Right lobe of liver (tissue), 6 donors: Measurements from ENCODE around the gene OR6C70. TPM values are rescaled to one million over a fixed set of nuclear protein-coding genes. Genes with fewer than 3 reads are reported as not detected.
"Not testable (repeated sequence)": the region's sequence is repeated elsewhere in the genome, so short reads cannot be mapped to it uniquely, and the experiment has no call there.

Source experiments
- ATAC-seq, 4 donors: fragments of 200-7000 bp; cut with Tn5 transposase; one replicate each; pipeline ENCODE4 v1.9.1; 2020; ENCODE audit warnings: mild to moderate bottlenecking in 4 of 4, moderate library complexity in 4 of 4
- DNase-seq, 3 donors: peaks; one replicate each; pipeline ENCODE4 v3.0.0-alpha.2; 2020
- H3K27ac ChIP-seq, 3 donors: fragments of 200-600 bp; one replicate each; pipeline ENCODE4 v1.8.0; 2022
- H3K27me3 ChIP-seq, 2 donors: fragments of 200-600 bp; one replicate each; pipeline ENCODE4 v1.8.0; 2022
- H3K36me3 ChIP-seq, 4 donors: fragments of 200-600 bp; sonication (generic) in 1 of 4; one replicate each; pipeline versions ENCODE4 v1.5.1 to v1.8.0; 2017 to 2022; ENCODE audit warnings: control low read depth in 1 of 4
- H3K4me1 ChIP-seq, 4 donors: fragments of 200-600 bp; sonication (generic) in 1 of 4; one replicate each; pipeline versions ENCODE4 v1.5.1 to v1.8.0; 2017 to 2022; ENCODE audit warnings: control low read depth in 1 of 4
- H3K4me3 ChIP-seq, 3 donors: fragments of 200-600 bp; one replicate each; pipeline ENCODE4 v1.8.0; 2022
- H3K9me3 ChIP-seq, 4 donors: fragments of 200-600 bp; sonication (generic) in 1 of 4; one replicate each; pipeline versions ENCODE4 v1.5.1 to v1.8.0; 2017 to 2022; ENCODE audit warnings: control low read depth in 1 of 4
- POLR2A ChIP-seq: fragments of 450-650 bp; IDR thresholded peaks from one replicate; pipeline ENCODE4 v1.6.1; 2017; ENCODE audit warnings: antibody characterized with exemption, mild to moderate bottlenecking
- WGBS: methylation state at CpG from one replicate; pipeline ENCODE4 v1.1.6; 2018; ENCODE audit warnings: low coverage, low lambda C conversion rate; ENCODE audit not compliant: insufficient coverage; ENCODE audit errors: missing lambda C conversion rate; 5-methylcytosine and 5-hydroxymethylcytosine counted together
- intact Hi-C, 2 donors: fragments of 100-400 bp; cut with DNase I; formaldehyde crosslinking; loops; one replicate each; pipeline versions ENCODE4 v1.11.2 to v1.14.1; 2022
- total RNA-seq, 6 experiments: library from RNA; depleted of rRNA in 2 of 6; stranded (reverse); fragments of >200 nt in 2 of 6; fragmentation: NEBNext Ultra II Directional in 3 of 6; extraction: Animal tissue kit (Norgen Biotek cat#: 25700) in 3 of 6; gene quantifications; one replicate each; pipeline versions ENCODE4 v1.1.0 to v1.2.4, GENCODE V29; 2016 to 2023
- TF ChIP-seq, protein P1 (sequence below), 4 donors: fragments of 200-600 bp in 3 of 4; fragments of 450-650 bp in 1 of 4; IDR thresholded peaks; one replicate each; pipeline versions ENCODE4 v1.5.1 to v1.8.0; 2016 to 2022; ENCODE audit warnings: antibody characterized with exemption in 4 of 4, mild to moderate bottlenecking in 2 of 4
- donor health status: DM: no; HTN: yes; CAD: no.
- donor health status: DM: no; HTN: no; CAD: no.
- donor health status: DM: no; HTN: no; CAD: no.
- donor health status: DM: no; HTN: yes; CAD: no.
- donor health status: DM: no; HTN: yes; CAD: no.

OR6C70 gene
- total RNA-seq, 6 experiments from 2014 or later = not detected

DNA sequence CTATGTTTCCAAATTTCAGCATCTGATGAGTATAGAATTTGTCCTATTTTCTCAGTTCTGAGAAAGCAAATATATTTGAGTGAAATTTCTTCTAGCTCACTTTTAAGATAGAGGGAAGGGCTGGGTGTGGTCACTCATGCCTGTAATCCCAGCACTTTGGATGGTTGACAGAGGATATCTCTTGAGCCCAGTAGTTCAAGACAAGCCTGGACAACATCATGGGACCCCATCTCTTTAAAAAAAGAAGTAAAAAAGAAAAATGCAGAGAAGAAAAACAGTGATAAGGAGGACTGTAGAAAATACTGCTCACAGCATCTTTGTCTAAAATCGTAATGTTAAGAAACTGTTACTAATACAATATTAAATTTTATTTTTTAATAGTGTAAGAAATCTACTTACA, 2.3 kb upstream of the OR6C70 start:
- Histone ChIP-seq H3K27ac (no peak overlapping the region), H3K36me3 (no peaks in the 10 kb centered on the region), H3K4me3 (no peak overlapping the region), H3K4me1 (no peaks in the 10 kb centered on the region), H3K27me3 (no peaks in the 10 kb centered on the region), H3K9me3 (no peaks in the 10 kb centered on the region)
- no peak for ATAC-seq
- no peak for DNase-seq
- intact Hi-C loops = no loop called here
- TF ChIP-seq, protein P1, sequence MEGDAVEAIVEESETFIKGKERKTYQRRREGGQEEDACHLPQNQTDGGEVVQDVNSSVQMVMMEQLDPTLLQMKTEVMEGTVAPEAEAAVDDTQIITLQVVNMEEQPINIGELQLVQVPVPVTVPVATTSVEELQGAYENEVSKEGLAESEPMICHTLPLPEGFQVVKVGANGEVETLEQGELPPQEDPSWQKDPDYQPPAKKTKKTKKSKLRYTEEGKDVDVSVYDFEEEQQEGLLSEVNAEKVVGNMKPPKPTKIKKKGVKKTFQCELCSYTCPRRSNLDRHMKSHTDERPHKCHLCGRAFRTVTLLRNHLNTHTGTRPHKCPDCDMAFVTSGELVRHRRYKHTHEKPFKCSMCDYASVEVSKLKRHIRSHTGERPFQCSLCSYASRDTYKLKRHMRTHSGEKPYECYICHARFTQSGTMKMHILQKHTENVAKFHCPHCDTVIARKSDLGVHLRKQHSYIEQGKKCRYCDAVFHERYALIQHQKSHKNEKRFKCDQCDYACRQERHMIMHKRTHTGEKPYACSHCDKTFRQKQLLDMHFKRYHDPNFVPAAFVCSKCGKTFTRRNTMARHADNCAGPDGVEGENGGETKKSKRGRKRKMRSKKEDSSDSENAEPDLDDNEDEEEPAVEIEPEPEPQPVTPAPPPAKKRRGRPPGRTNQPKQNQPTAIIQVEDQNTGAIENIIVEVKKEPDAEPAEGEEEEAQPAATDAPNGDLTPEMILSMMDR (IDR thresholded peaks at IDR 0.05) = no peak
- TF ChIP-seq POLR2A = no peak
- WGBS = 56% methylated on average over 1 of the region's 1 CpG

DNA sequence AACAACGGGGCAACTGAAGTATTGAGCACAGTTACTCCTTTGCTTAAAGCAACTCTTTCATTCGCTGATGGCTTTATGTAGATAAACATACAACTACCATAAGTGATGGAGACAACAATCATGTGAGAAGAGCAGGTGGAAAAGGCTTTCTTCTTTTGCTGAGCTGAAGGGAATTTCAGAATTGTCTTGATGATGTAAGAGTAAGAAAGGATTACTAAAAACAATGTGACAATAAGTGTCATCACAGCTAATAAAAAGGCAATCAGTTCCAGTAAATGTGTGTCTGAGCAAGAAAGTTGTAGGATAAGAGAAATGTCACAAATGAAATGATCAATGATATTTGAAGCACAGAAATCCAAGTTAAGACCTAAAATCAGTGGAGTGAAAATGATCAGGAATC, 647 bp downstream of the OR6C70 start:
- intact Hi-C loops = no loop called here
- no peak for DNase-seq
- H3K9me3 ChIP-seq = no peaks in the 10 kb centered on the region
- no peaks in the 10 kb centered on the region for H3K4me1 ChIP-seq
- no peaks in the 10 kb centered on the region for H3K27me3 ChIP-seq
- no peaks in the 10 kb centered on the region for H3K36me3 ChIP-seq
- WGBS = 59% methylated on average over 2 of the region's 2 CpGs
- H3K4me3 ChIP-seq = no peak overlapping the region
- no peak overlapping the region for H3K27ac ChIP-seq
- TF ChIP-seq, protein P1 (IDR thresholded peaks at IDR 0.05) = no peak
- no peak for TF ChIP-seq POLR2A
- ATAC-seq = no peak

DNA sequence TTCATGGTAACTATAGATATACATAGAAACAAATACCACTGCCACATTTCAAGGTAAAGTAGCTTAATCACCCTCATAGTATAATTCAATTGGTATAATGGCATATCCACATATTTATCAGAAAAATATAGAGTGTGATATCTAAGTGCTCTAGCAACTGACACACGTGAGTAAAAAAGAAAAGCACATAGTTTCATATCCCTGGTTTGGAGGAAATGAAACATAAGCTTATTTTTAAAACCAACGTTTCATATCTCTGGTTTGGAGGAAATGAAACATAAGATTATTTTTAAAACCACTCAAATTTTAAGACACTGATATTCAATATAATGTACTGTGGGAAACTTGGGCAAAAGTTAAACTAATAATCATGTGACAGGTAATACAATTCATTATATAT, 2.1 kb downstream of the OR6C70 start:
- intact Hi-C loops = no loop called here
- H3K4me1 ChIP-seq = no peaks in the 10 kb centered on the region
- ATAC-seq (no peak), DNase-seq (no peak)
- H3K4me3 ChIP-seq = no peak overlapping the region
- no peak for TF ChIP-seq POLR2A
- TF ChIP-seq, protein P1 (IDR thresholded peaks at IDR 0.05) = no peak
- H3K27ac ChIP-seq = no peak overlapping the region
- H3K9me3 ChIP-seq = no peaks in the 10 kb centered on the region
- H3K27me3 ChIP-seq = no peaks in the 10 kb centered on the region
- 23% methylated on average over 2 of the region's 2 CpGs for WGBS
- H3K36me3 ChIP-seq = no peaks in the 10 kb centered on the region

DNA sequence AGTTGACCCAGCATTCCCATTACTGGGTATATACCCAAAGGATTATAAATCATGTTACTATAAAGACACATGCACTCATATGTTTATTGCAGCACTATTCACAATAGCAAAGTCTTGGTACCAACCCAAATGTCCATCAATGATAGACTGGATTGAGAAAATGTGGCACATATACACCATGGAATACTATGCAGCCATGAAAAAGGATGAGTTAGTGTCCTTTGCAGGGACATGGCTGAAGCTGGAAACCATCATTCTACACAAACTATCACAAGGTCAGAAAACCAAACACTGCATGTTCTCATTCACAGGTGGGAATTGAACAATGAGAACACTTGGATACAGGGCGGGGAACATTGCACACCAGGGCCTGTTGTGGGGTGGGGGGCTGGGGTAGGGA, 5.0 kb downstream of the OR6C70 start:
- DNase-seq, H3K9me3 ChIP-seq, intact Hi-C loops, ATAC-seq, H3K27me3 ChIP-seq, H3K4me1 ChIP-seq, H3K4me3 ChIP-seq, H3K36me3 ChIP-seq, H3K27ac ChIP-seq: not testable (repeated sequence)
- WGBS = 100% methylated on average over 1 of the region's 1 CpG

DNA sequence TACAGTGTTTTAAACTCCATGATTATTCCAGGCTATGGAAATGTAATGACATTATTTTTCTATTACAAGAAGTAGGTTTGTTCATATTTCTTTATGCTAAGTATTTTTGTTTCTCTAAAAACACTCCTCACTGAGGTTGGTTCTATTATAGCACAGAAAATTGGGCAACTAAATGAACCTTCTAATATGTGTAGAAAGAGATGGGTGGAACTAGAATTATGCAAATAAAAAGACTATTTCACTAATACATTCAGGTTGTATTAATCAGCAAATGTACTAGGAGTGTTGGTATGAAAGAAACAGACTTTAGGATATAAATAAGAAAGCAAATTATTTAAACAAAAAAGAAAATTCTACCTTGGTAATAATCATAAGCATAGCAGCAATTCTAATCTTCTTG, 21.1 kb downstream of the OR6C70 start:
- intact Hi-C loops = no loop called here
- ATAC-seq (no peak), DNase-seq (no peak)
- TF ChIP-seq, protein P1 (IDR thresholded peaks at IDR 0.05) = no peak
- TF ChIP-seq POLR2A = no peak
- H3K9me3 ChIP-seq = no peaks in the 10 kb centered on the region
- no peaks in the 10 kb centered on the region for H3K36me3 ChIP-seq
- H3K27me3 ChIP-seq = no peaks in the 10 kb centered on the region
- no peak overlapping the region for H3K4me3 ChIP-seq
- no peaks in the 10 kb centered on the region for H3K4me1 ChIP-seq
- no peak overlapping the region for H3K27ac ChIP-seq
